Lung microvascular endothelial cell (primary cell): Measurements from ENCODE around the gene TCF7L2. TPM values are rescaled to one million over a fixed set of nuclear protein-coding genes. Genes with fewer than 3 reads are reported as not detected.

ENCODE experiments used
- DNase-seq, 2 donors: peaks; one replicate each; pipeline versions ENCODE4 v3.0.0 to v3.0.0-alpha.2; 2010; ENCODE audit warnings: low read depth in 2 of 2
- total RNA-seq: library from RNA; depleted of rRNA; stranded (reverse); fragments of >200 nt; gene quantifications from 2 replicates; pipeline ENCODE4 v1.2.1, GENCODE V29; 2014

TCF7L2 gene
- total RNA-seq, 1 donor from 2014 or later, result 1.8 TPM

DNA sequence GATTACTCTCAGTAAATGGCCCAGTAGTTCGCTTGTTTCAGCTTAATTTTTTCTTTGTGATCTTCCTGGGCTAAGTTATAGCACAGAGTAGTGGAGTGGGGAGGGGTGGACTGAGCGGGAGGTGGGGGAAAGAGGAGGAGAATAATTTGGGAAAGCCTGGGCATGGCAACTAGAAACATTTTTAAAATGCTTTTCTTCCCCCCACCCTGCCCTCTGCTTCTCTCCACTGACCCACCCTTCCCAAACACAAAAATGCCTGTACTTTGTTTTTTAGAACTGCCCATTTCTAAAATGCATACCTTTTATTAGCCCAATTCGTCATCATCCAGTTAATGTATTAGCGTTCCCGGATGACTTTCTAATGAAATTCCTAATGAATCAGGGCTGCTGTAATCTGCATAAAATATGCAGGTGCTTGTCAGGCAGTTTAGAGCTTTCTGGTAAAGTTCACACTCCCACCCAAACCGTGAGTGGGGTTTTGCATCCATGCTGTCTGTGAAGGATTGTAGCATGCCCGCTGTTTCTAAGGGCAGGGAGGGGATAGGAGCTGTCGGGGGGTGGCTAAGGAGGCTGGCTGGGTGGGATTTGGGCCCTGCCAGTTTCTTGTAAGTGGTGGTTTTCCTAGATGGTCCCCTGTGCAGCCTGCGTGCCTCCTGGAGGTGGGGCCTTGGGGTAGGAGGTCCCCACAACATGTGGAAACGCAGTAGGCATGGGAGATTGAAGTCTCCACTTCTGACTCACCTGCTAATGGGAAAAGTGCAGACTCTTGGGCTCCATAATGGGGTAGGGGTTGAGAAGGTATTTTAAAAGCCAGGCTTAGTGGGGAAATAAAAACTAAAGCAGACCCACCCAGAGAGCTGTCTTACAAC lies 190.3 kb downstream of the TCF7L2 start:
- no peak for DNase-seq

DNA sequence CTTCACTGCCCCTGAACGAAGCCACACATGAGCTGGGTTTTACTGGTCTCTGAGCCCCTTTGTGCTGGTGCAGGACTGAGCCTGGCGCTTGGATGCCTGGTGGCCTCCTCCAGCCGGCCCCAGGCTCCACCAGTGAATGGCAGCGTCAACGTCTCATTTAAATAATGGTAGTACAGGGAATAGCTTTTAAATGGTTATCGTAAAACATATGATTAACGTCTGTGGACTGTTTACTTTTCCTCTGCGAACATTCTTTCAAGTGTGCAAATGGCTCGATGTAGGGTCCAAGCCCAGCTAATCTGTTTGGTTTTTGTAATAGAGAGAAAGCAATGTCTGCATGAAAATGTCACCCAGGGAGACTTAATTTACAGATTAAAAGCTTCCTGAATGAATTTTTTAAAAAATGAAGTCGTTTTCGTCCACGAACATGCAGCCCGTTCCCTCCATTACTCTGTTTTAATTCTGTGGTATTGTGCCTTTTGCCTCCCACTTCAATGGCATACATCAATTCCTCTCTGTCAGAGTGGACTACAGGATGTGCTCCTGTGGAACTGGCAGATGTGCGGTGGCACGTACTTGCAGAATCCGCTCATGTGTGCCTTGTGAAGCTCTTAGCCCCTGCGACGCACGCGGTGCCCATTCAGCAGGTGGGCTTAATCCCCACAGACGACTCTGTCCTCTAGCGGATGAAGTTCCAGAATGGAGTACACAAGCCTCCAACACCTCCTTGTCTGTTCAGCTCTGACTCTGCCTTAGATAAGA lies 192.7 kb downstream of the TCF7L2 start:
- no peak for DNase-seq

- no peak for DNase-seq
Measured at GRCh38 chr10:113144576-113144975, 194.5 kb downstream of the TCF7L2 start.

DNA sequence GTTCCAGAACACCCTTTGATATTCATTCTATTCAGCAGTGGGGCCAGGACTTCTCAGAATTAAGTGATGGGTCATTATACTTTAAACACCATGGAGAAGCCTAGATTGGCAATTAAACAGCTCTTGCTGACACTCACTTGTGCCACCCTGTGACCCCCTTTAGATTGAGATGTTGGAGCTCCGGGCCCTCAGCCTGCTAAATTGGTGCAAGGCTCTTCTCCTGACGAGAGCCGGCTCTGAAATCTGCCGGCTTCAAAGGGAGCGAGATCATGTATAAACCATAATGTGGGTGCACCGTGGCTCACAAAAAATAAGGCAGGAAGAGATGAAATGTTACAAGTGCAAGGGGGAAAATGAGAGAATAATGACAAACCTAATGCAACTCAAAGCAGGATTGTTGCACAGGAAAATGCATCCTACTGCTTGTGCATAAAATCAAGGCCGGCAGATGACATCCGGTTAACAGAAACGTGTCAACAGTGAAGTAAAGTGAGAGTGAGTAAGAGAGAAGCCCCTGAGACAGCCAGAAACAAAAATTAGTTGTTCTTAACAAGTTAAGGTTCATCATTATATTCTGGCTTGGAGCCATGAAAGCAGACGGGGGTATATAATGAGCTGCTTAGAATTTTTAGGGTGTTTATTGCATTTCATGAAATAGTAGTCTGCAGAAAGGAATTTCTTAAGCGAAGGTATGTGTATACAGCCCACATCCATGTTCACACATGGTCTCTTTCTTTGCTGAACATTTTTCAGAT lies 198.2 kb downstream of the TCF7L2 start:
- no peak for DNase-seq

DNA sequence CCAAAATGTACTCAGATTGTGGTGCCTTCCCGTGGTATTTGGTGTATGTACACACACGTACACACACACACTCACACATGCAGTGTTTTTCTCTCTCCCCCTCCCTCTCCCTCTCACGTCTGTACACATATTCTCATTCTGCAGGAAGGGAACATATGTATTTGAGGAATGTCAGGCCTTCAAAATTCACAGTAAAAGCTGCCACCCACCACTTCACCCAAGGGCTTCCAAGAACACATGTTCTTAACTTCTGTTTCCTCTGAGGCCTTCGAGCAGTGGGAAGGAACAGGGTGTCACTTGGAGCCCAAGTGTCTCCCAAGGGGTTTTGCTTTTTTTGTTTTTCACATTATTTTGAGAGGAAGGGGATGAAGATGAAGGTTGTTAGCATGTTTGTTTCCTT lies 198.9 kb downstream of the TCF7L2 start:
- DNase-seq, result no peak

DNA sequence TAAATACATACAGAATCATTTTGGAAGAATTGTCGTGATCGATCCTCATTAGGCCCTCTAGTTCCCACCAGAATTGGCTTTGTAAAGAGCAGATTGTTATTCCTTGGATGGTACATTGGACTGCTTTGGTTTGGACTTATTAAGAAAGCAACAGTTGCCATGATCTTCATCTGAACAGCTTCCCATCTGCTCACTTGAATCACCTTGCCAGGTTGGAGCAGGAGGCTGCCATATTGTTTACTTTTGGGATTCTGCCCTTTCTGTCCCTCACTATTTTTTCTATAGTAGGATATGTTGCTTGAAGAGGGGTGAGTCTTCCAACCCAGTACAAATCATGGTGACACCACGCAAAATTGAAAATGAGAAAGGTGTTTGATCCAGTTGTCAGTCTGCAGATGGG lies 199.6 kb downstream of the TCF7L2 start:
- no peak for DNase-seq

GRCh38 chr10:113151190-113151666 lies 201.2 kb downstream of the TCF7L2 start:
- DNase-seq, result no peak

DNA sequence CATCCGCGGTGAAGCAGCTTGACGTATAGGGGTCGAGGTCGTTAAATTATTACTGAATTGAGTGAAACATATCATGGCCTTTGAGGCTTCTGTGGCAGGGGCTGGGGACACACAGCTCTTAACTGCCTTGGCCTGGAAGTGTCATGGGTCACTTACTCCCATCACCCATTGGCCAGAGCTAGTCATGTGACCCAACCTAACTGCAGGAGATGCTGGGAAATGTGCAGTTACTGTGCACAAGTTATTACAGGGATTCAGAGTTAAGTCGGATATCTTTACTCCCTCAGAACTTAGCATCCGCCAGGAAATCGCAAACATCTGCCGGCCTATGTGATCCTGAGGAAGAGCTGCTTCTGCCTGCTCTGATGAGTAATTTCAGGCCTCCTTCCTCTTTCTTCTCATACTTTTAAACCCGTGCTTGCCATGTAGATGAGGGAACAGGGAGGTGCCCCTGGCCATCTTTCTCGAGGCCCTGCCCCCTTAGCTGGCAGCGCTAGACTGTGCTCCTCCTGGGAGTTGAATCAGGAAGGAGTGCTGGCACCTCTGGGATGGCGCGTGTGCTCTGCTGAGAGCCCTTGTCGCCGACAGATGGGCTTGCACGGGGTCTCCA lies 203.6 kb downstream of the TCF7L2 start:
- DNase-seq, result no peak

DNA sequence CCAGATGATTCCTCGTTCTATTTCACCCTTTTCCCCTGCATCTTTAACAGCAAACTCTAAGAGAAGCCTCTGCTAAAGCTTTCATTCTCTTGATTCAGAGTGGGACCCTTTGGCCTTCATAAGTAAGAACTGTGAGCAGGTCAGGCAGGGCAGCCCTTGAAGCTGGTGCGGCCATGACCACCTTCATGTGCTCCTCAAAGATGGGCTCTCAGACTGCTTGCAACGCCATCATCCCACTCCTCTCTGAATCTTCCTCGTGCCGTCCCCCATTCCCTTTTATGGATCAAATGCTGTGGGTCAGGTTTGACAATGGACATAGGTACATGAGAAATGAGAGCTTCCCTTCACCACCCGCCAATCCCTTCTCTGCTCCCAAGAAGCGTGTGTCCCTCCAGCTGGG lies 207.4 kb downstream of the TCF7L2 start:
- DNase-seq, result no peak

DNA sequence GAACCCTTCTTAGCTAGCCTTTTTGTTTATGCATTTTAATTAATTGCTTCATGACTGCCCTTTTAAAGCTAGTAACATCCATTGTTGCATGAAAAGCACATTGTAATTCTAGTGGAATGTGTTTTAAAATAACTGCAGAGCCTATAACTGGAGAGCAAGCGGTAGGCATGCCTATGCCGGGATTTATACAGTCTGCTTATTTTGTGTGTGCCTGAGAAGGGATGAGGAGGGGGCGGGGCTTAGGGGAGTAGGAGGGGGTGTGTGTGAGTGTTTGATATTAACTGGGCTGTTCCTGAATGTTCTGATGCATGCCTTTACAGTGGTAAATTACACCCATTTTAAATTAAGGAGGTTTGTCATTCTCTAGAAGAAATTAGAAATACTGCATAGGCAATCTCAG lies 208.1 kb downstream of the TCF7L2 start:
- DNase-seq, result no peak

DNA sequence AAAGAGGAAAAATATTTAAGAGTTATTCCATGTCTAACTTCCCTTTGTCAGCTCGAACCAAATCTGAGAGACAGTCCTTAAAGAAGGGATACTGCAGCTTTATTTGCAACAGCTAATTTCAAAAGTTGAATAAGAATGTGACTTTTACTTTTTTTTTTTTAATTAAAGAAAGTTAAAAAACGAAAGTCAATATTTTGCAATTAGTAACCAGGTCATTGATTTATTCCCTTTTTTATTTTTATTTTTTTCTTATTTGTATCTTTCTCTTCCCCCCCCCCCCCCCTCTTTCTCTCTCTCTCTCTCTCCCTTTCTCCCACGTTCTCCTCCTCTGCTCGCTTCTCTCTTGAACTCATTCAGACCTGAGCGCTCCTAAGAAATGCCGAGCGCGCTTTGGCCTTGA lies 209.5 kb downstream of the TCF7L2 start:
- no peak for DNase-seq

GRCh38 chr10:113160641-113161040 lies 210.6 kb downstream of the TCF7L2 start:
- DNase-seq, result peak in 1 of 2 donors; percentile 21

- peak in 1 of 2 donors; percentile 58 for DNase-seq
Measured at GRCh38 chr10:113161066-113161465, 211.0 kb downstream of the TCF7L2 start.

GRCh38 chr10:113162960-113163359 lies 212.9 kb downstream of the TCF7L2 start:
- DNase-seq, result no peak

DNA sequence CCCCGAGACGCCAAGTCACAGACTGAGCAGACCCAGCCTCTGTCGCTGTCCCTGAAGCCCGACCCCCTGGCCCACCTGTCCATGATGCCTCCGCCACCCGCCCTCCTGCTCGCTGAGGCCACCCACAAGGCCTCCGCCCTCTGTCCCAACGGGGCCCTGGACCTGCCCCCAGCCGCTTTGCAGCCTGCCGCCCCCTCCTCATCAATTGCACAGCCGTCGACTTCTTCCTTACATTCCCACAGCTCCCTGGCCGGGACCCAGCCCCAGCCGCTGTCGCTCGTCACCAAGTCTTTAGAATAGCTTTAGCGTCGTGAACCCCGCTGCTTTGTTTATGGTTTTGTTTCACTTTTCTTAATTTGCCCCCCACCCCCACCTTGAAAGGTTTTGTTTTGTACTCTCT lies 215.6 kb downstream of the TCF7L2 start:
- DNase-seq, result no peak

GRCh38 chr10:113167702-113168101 lies 217.7 kb downstream of the TCF7L2 start:
- no peak for DNase-seq

GRCh38 chr10:113168584-113168983 lies 218.5 kb downstream of the TCF7L2 start:
- peak in 1 of 2 donors; percentile 56 for DNase-seq

GRCh38 chr10:113169111-113169510 lies 219.1 kb downstream of the TCF7L2 start:
- no peak for DNase-seq

DNA sequence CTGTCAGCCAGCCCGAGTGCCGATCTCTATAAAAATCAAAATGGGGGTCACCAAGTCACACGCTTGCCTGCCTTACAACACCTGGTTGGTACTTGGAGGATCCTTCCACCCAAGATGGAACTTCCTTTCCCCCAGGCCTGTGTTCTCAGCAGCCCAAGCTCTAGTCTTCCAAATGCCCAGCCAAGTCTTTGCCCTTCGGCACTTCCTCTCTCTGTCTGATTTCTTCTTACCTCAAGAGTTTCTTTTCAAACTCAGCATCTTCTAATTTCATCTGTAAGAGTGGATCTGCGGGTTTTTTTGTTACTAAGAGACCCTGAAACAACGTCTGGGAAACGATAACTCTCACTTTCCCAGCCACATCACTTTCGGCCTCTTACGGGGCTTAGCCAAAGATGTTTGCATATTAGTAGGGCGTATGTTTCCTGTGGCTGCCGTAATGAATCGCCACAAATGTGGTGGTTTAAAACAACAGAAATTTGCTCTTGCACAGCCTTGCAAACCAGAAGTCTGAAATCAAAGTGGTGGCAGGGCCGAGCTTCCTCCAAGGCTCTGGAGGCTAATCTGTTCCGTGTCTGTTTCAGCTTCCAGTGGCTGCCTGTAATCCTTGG lies 219.9 kb downstream of the TCF7L2 start:
- no peak for DNase-seq

GRCh38 chr10:113171662-113172061 lies 221.6 kb downstream of the TCF7L2 start:
- no peak for DNase-seq

DNA sequence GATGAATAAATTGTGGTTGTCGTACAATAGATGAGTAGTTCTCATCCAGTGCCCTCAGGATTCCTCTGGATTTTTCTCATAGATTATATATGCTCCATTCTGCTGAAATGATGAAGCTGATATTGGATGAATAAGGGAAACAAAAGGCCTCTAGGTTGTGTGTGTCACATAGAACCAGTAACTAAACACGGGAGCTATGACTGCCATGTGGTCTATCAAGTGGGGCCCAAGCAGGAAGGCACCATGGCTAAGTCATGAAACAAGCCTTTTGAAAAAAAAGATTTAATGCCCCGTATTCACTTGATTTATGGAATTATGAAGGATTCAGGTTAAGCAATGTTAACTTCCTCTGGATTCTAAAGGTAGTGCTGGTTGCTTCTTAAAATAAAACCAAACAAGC lies 225.1 kb downstream of the TCF7L2 start:
- DNase-seq, result no peak
